ENCODE data around the gene WSCD1.

Gene WSCD1

GRCh38 chr17:6107791-6108190 is 37.6 kb downstream of the WSCD1 start:
- DNase-seq (ENCODE audit: low read depth, low spot score) = no peak

GRCh38 chr17:6108382-6108781 is 38.2 kb downstream of the WSCD1 start:
- no peak for DNase-seq (ENCODE audit: low read depth, low spot score)

GRCh38 chr17:6108987-6109386 is 38.8 kb downstream of the WSCD1 start:
- no peak for DNase-seq (ENCODE audit: low read depth, low spot score)

- DNase-seq (ENCODE audit: low read depth, low spot score) = no peak
Observed at GRCh38 chr17:6109536-6109935, 39.4 kb downstream of the WSCD1 start.

- DNase-seq (ENCODE audit: low read depth, low spot score) = no peak
Observed at GRCh38 chr17:6110088-6110487, 39.9 kb downstream of the WSCD1 start.

GRCh38 chr17:6110592-6110991 is 40.4 kb downstream of the WSCD1 start:
- peak; percentile 60 for DNase-seq (ENCODE audit: low read depth, low spot score)

- no peak for DNase-seq (ENCODE audit: low read depth, low spot score)
Observed at GRCh38 chr17:6120351-6120750, 50.2 kb downstream of the WSCD1 start.

GRCh38 chr17:6124856-6125255 is 54.7 kb downstream of the WSCD1 start:
- DNase-seq (ENCODE audit: low read depth, low spot score) = no peak

- DNase-seq (ENCODE audit: low read depth, low spot score) = no peak
Observed at GRCh38 chr17:6126768-6127167, 56.6 kb downstream of the WSCD1 start.

GRCh38 chr17:6134721-6135120 is 64.5 kb downstream of the WSCD1 start:
- DNase-seq (ENCODE audit: low read depth, low spot score) = no peak

- DNase-seq (ENCODE audit: low read depth, low spot score) = no peak
Observed at GRCh38 chr17:6135236-6135635, 65.1 kb downstream of the WSCD1 start.

- no peak for DNase-seq (ENCODE audit: low read depth, low spot score)
Observed at GRCh38 chr17:6135996-6136395, 65.8 kb downstream of the WSCD1 start.

- DNase-seq (ENCODE audit: low read depth, low spot score) = peak; percentile 34
Observed at GRCh38 chr17:6137716-6138502, 67.7 kb downstream of the WSCD1 start.

GRCh38 chr17:6138761-6139446 is 68.7 kb downstream of the WSCD1 start:
- DNase-seq (ENCODE audit: low read depth, low spot score) = peak; percentile 28

- no peak for DNase-seq (ENCODE audit: low read depth, low spot score)
Observed at GRCh38 chr17:6139447-6139832, 69.3 kb downstream of the WSCD1 start.

GRCh38 chr17:6140188-6140587 is 70.0 kb downstream of the WSCD1 start:
- DNase-seq (ENCODE audit: low read depth, low spot score) = no peak

GRCh38 chr17:6140728-6141330 is 70.7 kb downstream of the WSCD1 start:
- DNase-seq (ENCODE audit: low read depth, low spot score) = no peak

GRCh38 chr17:6142701-6143100 is 72.5 kb downstream of the WSCD1 start:
- peak; percentile 7 for DNase-seq (ENCODE audit: low read depth, low spot score)

GRCh38 chr17:6145946-6146345 is 75.8 kb downstream of the WSCD1 start:
- DNase-seq (ENCODE audit: low read depth, low spot score) = no peak

GRCh38 chr17:6147042-6147441 is 76.9 kb downstream of the WSCD1 start:
- no peak for DNase-seq (ENCODE audit: low read depth, low spot score)

GRCh38 chr17:6153375-6153774 is 83.2 kb downstream of the WSCD1 start:
- DNase-seq (ENCODE audit: low read depth, low spot score) = no peak

GRCh38 chr17:6157716-6158115 is 87.5 kb downstream of the WSCD1 start:
- DNase-seq (ENCODE audit: low read depth, low spot score) = no peak
